ENCODE measurements around the gene TMPRSS11E.
"Not testable (repeated sequence)": the region's sequence is repeated elsewhere in the genome, so short reads cannot be mapped to it uniquely, and the experiment has no call there.

TMPRSS11E gene

DNA sequence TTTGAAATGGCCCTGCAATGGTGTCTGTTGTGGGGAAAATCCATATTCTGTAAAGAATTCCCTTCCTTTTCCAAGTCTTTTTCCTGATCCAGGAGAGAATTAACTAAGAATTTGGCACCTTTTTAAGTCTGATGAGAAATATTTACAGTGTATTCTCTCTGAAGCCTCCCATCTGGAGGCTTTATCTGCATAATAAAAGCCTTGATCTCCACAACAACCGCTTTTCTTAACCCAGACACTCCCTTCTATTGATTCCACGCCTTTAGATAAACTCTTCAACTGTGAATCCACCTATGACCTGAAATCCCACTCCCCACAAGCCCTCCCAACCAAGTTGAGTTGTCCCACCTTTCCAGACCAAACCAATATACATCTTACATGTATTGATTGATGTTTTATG lies 43.1 kb upstream of the TMPRSS11E start:
- no peak for TF ChIP-seq EZH2phosphoT487 (IDR thresholded peaks at IDR 0.05; ENCODE audit: borderline replicate concordance)
- TF ChIP-seq, protein P1, sequence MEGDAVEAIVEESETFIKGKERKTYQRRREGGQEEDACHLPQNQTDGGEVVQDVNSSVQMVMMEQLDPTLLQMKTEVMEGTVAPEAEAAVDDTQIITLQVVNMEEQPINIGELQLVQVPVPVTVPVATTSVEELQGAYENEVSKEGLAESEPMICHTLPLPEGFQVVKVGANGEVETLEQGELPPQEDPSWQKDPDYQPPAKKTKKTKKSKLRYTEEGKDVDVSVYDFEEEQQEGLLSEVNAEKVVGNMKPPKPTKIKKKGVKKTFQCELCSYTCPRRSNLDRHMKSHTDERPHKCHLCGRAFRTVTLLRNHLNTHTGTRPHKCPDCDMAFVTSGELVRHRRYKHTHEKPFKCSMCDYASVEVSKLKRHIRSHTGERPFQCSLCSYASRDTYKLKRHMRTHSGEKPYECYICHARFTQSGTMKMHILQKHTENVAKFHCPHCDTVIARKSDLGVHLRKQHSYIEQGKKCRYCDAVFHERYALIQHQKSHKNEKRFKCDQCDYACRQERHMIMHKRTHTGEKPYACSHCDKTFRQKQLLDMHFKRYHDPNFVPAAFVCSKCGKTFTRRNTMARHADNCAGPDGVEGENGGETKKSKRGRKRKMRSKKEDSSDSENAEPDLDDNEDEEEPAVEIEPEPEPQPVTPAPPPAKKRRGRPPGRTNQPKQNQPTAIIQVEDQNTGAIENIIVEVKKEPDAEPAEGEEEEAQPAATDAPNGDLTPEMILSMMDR (conservative IDR thresholded peaks at IDR 0.05; ENCODE audit: low read length): no peak
- Histone ChIP-seq H3K79me2 (ENCODE audit: insufficient read depth, low read length) (no peaks in the 10 kb centered on the region), H3K4me2 (ENCODE audit: low read depth, low read length, poor library complexity, severe bottlenecking) (no peak overlapping the region), H3F3A (ENCODE audit: low read depth) (no peaks in the 10 kb centered on the region), H4K20me1 (ENCODE audit: insufficient read depth, low read length, poor library complexity, severe bottlenecking) (no peaks in the 10 kb centered on the region), H2AFZ (ENCODE audit: low read length) (no peak overlapping the region), H3K4me3 (ENCODE audit: low read length, poor library complexity, severe bottlenecking) (no peak overlapping the region), H3K9ac (ENCODE audit: low read depth, low read length, poor library complexity, severe bottlenecking) (no peak overlapping the region), H3K4me1 (ENCODE audit: insufficient read depth, low read length, poor library complexity, severe bottlenecking) (no peaks in the 10 kb centered on the region), H3K9me2 (replicated peaks; ENCODE audit: low read depth, low read length) (no peaks in the 10 kb centered on the region), H3K36me3 (ENCODE audit: insufficient read depth, low read length) (no peaks in the 10 kb centered on the region), H3K27me3 (ENCODE audit: insufficient read depth, low read length, poor library complexity, severe bottlenecking) (no peaks in the 10 kb centered on the region), H3K9me3 (ENCODE audit: insufficient read depth, low read depth, low read length) (no peaks in the 10 kb centered on the region)

GRCh38 chr4:68405718-68406478 lies 41.4 kb upstream of the TMPRSS11E start:
- not testable (repeated sequence) for H3K4me2 ChIP-seq (ENCODE audit: low read depth, low read length, poor library complexity, severe bottlenecking); H4K20me1 ChIP-seq (ENCODE audit: insufficient read depth, low read length, poor library complexity, severe bottlenecking); H3K9me3 ChIP-seq (ENCODE audit: insufficient read depth, low read depth, low read length); H3K79me2 ChIP-seq (ENCODE audit: insufficient read depth, low read length); H3K36me3 ChIP-seq (ENCODE audit: insufficient read depth, low read length); H3K4me1 ChIP-seq (ENCODE audit: insufficient read depth, low read length, poor library complexity, severe bottlenecking); H2AFZ ChIP-seq (ENCODE audit: low read length); H3K4me3 ChIP-seq (ENCODE audit: low read length, poor library complexity, severe bottlenecking); H3K9ac ChIP-seq (ENCODE audit: low read depth, low read length, poor library complexity, severe bottlenecking); H3K27me3 ChIP-seq (ENCODE audit: insufficient read depth, low read length, poor library complexity, severe bottlenecking); H3F3A ChIP-seq (ENCODE audit: low read depth); H3K9me2 ChIP-seq (replicated peaks; ENCODE audit: low read depth, low read length)

DNA sequence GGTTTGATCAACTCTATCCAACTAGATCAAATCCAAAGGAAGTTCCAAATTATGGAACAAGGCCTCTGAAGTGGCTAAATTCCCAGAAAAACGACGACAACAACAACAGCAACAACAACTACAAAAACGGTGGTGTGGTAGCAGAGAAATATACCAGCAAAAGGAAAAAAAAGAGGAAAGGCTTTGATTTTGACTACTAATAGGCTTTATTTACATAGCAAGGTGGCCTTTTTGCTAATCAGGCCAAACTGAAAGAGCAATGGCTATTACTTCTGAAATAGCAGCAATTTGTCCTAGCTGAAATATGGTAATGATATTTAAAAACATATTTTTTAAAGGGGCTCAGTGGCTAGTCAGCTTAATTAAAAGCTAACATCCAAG lies 40.8 kb upstream of the TMPRSS11E start:
- Histone ChIP-seq H4K20me1 (ENCODE audit: insufficient read depth, low read length, poor library complexity, severe bottlenecking) (no peaks in the 10 kb centered on the region), H3K4me3 (ENCODE audit: low read length, poor library complexity, severe bottlenecking) (no peak overlapping the region), H3K9ac (ENCODE audit: low read depth, low read length, poor library complexity, severe bottlenecking) (no peak overlapping the region), H3K9me3 (ENCODE audit: insufficient read depth, low read depth, low read length) (no peaks in the 10 kb centered on the region), H3K27me3 (ENCODE audit: insufficient read depth, low read length, poor library complexity, severe bottlenecking) (no peaks in the 10 kb centered on the region), H3F3A (ENCODE audit: low read depth) (no peaks in the 10 kb centered on the region), H2AFZ (ENCODE audit: low read length) (no peak overlapping the region), H3K79me2 (ENCODE audit: insufficient read depth, low read length) (no peaks in the 10 kb centered on the region), H3K4me2 (ENCODE audit: low read depth, low read length, poor library complexity, severe bottlenecking) (no peak overlapping the region), H3K4me1 (ENCODE audit: insufficient read depth, low read length, poor library complexity, severe bottlenecking) (no peaks in the 10 kb centered on the region), H3K36me3 (ENCODE audit: insufficient read depth, low read length) (no peaks in the 10 kb centered on the region), H3K9me2 (replicated peaks; ENCODE audit: low read depth, low read length) (no peaks in the 10 kb centered on the region)
- TF ChIP-seq EZH2phosphoT487 (IDR thresholded peaks at IDR 0.05; ENCODE audit: borderline replicate concordance): no peak
- TF ChIP-seq, protein P1 (conservative IDR thresholded peaks at IDR 0.05; ENCODE audit: low read length): no peak

DNA sequence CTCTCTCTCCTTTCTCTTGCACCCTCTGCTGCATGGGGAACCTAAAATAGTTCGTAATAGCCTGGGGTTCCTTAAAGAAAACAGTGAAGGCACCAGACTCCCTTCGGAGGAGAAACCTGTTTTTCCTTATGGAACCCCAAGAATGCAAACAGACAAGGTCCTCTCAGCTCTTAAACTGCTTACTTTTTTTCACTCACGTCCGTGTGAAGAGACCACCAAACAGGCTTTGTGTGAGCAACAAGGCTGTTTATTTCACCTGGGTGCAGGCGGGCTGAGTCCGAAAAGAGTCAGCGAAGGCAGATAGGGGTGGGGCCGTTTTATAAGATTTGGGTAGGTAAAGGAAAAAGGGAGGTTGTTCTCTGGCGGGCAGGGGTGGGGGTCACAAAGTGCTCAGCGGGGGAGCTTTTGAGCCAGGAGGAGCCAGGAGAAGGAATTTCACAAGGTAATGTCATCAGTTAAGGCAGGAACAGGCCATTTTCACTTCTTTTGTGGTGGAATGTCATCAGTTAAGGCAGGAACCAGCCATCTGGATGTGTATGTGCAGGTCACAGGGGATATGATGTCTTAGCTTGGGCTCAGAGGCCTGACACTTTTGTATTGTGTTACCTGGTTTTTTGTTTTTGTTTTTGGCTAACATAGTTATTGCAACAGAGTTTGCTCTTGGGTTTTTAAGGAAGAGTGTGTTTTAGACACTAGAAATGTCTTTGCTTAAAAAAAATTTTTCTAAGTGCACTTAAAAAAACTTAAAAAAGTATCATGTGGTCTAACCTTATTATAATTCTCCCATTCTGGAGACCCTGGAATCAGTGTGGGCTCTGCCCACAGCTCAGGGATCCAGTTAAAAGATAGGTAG lies 40.0 kb upstream of the TMPRSS11E start:
- H3K27me3 ChIP-seq (ENCODE audit: insufficient read depth, low read length, poor library complexity, severe bottlenecking); H3K79me2 ChIP-seq (ENCODE audit: insufficient read depth, low read length); H3K4me3 ChIP-seq (ENCODE audit: low read length, poor library complexity, severe bottlenecking); H3F3A ChIP-seq (ENCODE audit: low read depth); H3K9me3 ChIP-seq (ENCODE audit: insufficient read depth, low read depth, low read length); H3K4me1 ChIP-seq (ENCODE audit: insufficient read depth, low read length, poor library complexity, severe bottlenecking); H2AFZ ChIP-seq (ENCODE audit: low read length); H3K9ac ChIP-seq (ENCODE audit: low read depth, low read length, poor library complexity, severe bottlenecking); H4K20me1 ChIP-seq (ENCODE audit: insufficient read depth, low read length, poor library complexity, severe bottlenecking); H3K36me3 ChIP-seq (ENCODE audit: insufficient read depth, low read length); H3K4me2 ChIP-seq (ENCODE audit: low read depth, low read length, poor library complexity, severe bottlenecking); H3K9me2 ChIP-seq (replicated peaks; ENCODE audit: low read depth, low read length): not testable (repeated sequence)
